ENCODE measurements around the gene KCTD3.
A peak's percentile ranks its signal among the peaks of the same experiment; 100 is the strongest.

KCTD3 gene

DNA sequence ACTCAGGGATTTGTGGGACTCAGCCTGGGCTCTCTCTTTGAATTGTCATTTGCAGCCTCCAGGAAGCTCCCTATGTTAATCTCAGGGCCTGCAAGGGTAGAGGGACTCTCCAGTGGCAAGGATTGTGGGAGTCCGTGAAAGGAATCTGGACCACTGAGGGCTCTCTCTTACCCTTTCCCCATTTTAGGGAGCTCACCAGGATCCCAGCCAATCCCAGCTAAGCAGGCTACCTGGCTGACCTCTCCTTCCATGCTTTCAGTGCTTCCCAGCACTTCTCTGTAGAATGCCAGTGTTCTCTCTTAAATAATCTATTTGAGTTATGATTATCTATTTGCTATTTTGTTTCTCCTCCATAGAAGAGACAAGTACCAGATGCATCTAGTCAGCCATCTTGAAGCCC lies 9.6 kb upstream of the KCTD3 start:
- no peak for DNase-seq

DNA sequence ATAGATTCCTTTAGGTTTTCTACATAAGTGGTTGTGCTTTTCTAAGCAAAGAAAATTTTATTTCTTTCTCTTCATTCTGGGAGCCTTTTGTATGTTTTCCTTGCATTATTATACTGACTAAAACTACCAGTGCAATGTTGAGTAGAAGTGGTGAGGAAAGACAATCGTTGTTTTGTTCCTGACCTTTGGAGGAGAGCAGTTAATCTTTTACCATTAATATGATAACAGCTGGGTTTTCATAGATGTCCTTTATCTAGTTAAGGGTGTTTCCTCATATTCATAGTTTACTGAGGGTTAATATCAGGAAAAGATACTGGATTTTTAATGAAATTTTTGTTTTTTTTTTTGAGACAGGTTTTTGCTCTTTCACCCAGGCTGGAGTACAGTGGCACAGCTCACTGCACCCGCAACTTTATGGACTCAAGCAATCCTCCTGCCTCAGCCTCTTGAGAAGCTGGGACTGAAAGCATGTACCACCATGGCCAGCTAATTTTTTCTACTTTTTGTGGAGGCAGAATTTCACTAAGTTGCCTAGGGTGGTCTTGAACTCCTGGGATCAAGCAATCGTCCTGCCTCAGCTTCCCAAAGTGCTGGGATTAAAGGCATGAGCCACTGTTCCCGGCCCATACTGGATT lies 9.0 kb upstream of the KCTD3 start:
- DNase-seq: no peak

DNA sequence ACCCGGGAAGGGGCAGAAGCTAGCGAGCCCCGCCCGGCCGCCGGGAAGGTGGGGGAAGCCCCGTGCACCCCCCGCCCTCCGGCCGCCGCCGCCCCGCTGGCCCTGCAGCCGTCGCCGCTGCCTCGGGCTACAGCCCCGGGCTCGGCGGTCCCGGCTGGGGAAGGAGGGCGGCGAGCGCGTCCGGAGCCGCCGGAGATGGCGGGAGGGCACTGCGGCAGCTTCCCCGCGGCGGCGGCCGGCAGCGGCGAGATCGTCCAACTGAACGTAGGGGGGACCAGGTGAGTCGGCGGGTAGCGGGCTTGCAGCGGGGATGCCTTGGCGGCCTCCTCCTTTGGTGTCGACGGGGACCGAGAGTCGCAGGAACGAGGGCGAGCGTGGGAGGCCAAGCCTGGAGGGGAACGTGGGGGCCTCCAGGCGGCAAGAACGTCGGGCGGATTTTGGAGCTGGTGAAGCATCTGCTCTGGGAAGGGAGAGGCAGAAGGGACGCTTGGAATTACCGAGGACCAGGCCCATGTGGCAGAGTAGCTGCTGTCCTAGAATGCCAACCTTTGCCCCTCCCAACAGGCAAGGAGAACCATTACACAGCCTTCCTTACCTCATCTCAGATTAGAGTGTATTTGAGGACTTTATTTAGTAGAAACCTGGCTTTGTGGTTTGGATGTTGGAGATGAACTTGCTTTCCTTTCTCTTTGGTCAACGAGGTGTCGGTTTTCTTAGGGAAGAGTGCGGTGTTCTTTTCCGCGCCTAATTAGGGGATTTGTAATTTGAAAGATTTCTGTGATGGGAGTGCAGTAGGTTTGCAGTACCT lies 591 bp downstream of the KCTD3 start:
- peak; percentile 67 for DNase-seq

GRCh38 chr1:215568299-215568692 lies 1.2 kb downstream of the KCTD3 start:
- peak; percentile 49 for DNase-seq

DNA sequence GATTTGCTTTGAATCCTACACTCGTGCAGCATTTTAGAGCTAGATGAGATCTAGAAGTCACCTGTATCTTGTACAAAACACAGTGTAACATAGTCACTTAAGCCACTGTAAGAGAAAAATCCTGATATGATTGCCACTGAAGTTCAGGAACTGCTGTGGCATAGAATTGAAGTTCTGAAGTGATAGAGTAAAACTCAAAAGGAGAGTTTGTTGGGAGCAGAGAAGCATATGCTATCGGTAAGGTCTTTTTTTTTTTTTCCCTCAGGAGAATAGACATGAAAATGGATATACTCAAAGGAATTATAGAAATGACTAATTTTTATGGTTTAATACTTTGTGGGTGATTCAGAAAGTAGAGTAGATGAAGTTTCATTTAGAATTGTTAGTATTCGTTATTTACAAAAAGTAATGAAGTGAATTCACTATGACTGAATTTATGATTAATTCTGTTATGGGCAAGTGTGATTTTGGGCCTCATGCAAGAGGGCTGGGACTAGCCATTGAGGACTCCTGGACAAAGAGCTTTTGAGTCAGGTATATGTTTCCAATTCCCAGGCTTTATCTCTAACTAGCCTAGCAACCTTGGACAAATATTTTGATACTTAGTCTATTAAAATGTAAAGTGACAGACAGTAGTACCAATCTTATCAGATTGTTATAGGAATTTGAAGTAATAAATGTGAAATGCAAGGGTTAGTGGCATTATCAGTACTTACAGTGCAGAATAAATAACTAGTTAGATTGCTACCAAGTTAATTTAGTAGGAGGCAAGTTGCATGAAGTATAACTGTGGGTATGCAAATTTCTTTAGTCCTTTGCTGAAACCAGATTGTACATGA lies 3.1 kb downstream of the KCTD3 start:
- DNase-seq: peak; percentile 20

- DNase-seq: no peak
Observed at GRCh38 chr1:215581896-215582295, 14.8 kb downstream of the KCTD3 start.

DNA sequence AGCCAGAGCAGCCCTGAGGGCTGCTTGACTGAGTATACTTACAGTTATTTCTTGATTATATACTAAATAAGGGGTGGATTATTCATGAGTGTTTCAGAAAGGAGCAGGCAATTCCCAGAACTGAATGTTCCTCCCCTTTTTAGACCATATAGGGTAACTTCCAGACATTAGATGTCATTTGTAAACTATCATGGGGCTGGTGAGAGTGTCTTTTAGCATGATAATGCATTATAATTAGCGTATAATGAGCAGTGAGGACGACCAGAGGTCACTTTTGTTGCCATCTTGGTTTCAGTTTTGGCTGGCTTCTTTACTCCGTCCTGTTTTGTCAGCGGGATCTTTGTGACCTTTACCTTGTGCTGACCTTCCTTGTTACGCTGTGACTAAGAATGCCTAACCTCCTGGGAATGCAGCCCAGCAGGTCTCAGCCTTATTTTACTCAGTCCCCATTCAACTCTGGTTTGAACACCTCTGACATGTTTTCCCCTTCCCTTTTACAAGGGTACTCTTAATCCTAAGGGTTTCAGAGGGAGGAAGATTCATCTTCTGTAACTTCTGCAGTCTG lies 16.2 kb downstream of the KCTD3 start:
- no peak for DNase-seq

DNA sequence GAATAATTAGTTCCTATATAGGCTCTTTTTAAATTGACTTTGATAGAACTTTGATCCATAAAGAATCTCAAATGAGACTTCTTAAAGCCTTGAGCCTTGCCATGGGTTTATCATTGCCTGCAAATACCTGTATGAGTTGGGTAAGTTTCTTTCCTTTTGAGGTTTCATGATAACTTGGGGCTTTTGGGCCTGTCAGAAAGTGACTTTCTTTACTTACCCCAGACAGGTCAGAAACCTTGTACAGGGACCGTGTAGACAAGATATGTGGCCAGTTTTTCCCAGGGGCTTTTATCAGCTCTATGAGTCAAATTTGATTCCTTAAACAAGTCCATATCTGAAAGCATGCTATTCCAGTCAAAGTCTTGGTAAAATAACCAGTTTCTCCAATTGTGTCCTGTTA lies 17.3 kb downstream of the KCTD3 start:
- DNase-seq: no peak

GRCh38 chr1:215589650-215590435 lies 22.7 kb downstream of the KCTD3 start:
- no peak for DNase-seq

DNA sequence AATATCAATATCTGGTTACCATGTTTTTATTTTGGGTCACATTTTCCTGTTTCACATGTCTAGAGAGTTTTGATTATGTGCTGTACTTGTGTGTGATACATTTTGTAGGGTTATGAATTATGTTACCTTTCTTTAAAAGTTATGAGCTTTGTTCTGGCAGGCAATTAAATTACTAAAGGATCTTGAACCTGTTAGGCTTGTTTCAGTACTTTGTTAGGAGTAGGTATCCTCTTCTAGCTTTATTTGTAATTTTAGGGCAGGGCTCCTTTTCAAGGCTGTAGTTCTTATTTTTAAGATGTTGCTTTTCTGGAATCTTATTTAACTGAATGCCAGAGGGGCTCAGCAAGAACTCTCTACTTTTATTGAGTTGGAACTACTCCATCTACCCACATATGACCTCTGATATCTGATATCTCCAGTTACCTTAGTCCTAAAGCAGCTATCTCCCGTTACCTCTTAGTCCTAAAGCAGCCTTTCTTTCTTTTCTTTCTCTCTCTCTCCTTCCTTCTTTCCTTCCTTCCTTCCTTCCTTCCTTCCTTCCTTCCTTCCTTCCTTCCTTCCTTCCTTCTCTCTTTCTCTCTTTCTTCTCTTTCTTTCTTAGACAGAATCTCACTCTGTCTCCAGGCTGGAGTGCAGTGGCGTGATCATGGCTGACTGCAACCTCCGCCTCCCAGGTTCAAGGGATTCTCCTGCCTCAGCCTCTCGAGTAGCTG lies 23.8 kb downstream of the KCTD3 start:
- DNase-seq: no peak

- no peak for DNase-seq
Observed at GRCh38 chr1:215594640-215595039, 27.5 kb downstream of the KCTD3 start.

GRCh38 chr1:215595231-215595630 lies 28.1 kb downstream of the KCTD3 start:
- peak; percentile 45 for DNase-seq

DNA sequence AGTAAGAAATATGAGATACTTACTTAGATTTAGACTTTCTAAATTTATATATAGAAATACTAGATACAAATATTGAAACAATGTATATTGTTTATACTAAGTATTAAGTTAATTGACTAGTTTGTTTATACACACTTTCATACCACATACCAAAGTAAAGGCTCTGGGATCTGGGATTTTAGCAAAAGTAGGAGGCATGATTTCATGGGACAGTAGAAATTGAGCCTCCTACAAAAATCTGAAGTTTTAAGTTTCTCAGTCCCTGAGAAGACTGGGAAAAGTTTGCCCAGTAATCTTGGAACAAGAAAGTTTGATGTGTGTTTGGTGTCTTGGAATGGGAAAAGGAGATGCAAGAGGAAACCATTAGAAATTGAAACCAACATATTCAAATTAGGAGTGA lies 30.9 kb downstream of the KCTD3 start:
- DNase-seq: no peak

DNA sequence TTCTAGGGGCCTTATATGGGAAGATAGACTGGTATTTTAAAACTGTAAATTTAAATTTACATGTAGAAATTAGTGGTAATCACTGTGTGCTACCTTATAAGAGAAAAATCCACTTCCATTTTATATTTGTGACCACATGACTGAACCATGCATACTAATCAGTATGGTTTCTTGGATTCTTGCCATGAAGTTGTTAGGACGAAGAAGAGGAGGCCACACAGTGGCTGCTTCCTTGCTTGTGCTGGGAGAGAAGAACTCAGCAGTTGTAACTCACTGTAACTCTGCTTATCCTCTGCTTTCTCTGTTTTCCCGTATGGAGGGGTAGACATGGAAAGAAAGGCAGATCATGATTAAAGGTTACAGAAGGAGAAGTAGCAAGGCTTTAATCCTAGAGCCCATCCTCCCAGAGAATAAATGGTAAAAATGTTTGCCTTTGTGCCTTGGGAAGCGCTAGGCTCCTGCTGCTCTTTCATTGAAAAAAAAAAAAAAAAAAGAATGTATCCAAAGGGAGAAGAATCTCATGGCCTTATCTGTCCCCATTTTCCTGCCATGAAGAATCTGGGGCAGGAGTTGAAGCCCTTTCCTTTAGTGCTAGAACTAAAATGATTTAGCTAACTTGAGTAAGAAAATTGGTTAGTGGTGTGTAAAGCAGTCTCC lies 32.4 kb downstream of the KCTD3 start:
- peak; percentile 62 for DNase-seq

DNA sequence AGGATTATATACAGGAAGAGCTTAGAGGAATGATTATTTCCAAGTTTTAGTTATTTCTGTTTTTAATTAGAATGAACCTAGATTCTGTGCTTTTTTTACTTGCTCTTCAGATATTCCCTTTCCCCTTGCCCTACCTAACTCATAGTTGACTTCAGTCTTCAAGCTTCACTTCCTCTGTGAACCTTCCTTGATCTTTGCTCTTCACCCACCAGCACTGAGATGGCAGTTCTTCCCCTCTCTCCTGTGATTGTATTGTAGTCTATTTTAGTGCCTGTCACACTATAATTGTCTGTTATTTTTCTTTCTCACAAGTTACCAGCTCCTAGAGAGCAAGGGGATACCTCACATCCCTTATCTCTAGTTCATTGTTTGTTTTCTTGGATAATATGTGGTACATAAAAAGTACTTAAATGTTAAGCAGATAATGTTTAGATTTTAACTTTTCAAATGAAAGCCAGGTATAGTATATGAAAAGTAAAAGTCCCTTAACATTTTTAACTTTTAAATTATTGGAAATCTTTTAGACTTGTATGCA lies 33.2 kb downstream of the KCTD3 start:
- no peak for DNase-seq

- no peak for DNase-seq
Observed at GRCh38 chr1:215600867-215601266, 33.8 kb downstream of the KCTD3 start.

GRCh38 chr1:215601276-215601675 lies 34.2 kb downstream of the KCTD3 start:
- no peak for DNase-seq

DNA sequence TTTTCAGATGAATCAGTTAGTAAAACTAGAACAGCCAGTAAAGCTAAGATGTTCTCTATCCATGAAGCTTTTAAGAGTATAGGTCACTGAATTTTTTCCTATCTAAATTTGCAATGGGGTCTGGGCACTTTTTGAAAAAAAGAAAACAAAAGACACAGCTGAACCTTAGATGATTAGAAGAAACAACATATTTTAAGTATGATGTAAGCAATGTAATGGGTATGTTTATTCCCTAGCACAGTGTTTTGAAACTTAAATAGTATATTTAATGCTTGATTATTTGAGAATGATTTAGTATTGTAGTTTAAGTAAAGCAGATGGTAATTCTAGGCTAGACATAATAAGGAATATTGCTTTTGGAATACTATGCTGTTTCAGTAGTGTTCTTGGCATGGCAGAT lies 36.2 kb downstream of the KCTD3 start:
- DNase-seq: no peak

- DNase-seq: no peak
Observed at GRCh38 chr1:215605011-215605621, 38.0 kb downstream of the KCTD3 start.

DNA sequence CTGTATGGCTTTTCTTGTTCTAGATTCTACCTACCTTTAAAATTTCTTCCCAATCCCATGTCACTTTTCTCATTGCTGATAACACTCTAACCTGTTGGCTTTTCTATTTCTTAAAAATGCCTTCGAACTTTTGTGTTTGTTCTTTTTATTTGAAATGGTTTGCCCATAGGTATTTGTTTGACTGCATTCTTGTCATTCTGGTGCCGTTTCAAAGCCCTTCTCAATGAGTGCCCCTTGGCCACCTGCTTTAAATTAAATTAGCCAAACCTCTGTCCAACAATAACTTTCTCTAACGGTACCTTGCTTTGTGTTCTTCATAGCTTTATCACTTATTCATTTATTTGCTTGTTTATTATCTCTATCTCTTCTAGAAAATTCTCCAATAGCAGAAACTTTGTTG lies 38.9 kb downstream of the KCTD3 start:
- DNase-seq: no peak

Measured in fibroblast of skin of back (primary cell).